IMR-90 (cell line): ENCODE data around the gene PHOSPHO1. TPM values are rescaled to one million over a fixed set of nuclear protein-coding genes. Genes with fewer than 3 reads are reported as not detected.

ENCODE experiments used
- ATAC-seq: fragments of 200-7000 bp; cut with Tn5 transposase; 2 replicates; pipeline ENCODE4 v1.9.1; 2020; ENCODE audit warnings: low read depth, mild to moderate bottlenecking, moderate library complexity
- BruUV-seq: library from RNA; stranded (reverse); fragments of 400-500 nt; replicated peaks from 2 replicates; lab custom pipeline; 2021; lab: Mats Ljungman, UMichigan
- CTCF ChIA-PET: fragments of 300-600 bp; formaldehyde crosslinking; extraction: SDS; loops from one replicate; lab custom pipeline; 2021; ENCODE audit warnings: antibody characterized with exemption; lab: Yijun Ruan, JAX
- POLR2A ChIA-PET: fragments of 300-600 bp; sonication (Branson Sonifier 250); formaldehyde crosslinking; loops from one replicate; lab custom pipeline; 2022; ENCODE audit warnings: antibody characterized with exemption; ENCODE audit not compliant: unreplicated experiment; lab: Charles Lee
- DNase-seq: peaks from one replicate; pipeline ENCODE4 v3.0.0; 2013
- H2AFZ ChIP-seq: replicated peaks from 2 replicates; pipeline ENCODE3; 2013; ENCODE audit warnings: low read length, mild to moderate bottlenecking; ENCODE audit not compliant: poor library complexity
- H2AK5ac ChIP-seq: 2 replicates; pipeline ENCODE4 v1.6.1; 2013; ENCODE audit warnings: low read depth, low read length, inconsistent platforms
- H2AK9ac ChIP-seq: replicated peaks from 2 replicates; pipeline ENCODE3; 2013; ENCODE audit warnings: mild to moderate bottlenecking, low read depth, low read length, moderate library complexity; ENCODE audit not compliant: poor library complexity
- H2BK120ac ChIP-seq: 2 replicates; pipeline ENCODE4 v1.6.1; 2013; ENCODE audit warnings: low read depth, low read length, inconsistent platforms
- H2BK15ac ChIP-seq: 3 replicates; pipeline ENCODE4 v1.6.1; 2013; ENCODE audit warnings: low read depth, low read length, inconsistent platforms
- H2BK20ac ChIP-seq: 2 replicates; pipeline ENCODE4 v1.6.1; 2013; ENCODE audit warnings: low read depth, mild to moderate bottlenecking, inconsistent platforms, low read length, moderate library complexity
- H2BK5ac ChIP-seq: 2 replicates; pipeline ENCODE4 v1.6.1; 2013; ENCODE audit warnings: mild to moderate bottlenecking, low read depth, low read length, inconsistent platforms; ENCODE audit not compliant: poor library complexity, severe bottlenecking
- H3K14ac ChIP-seq: replicated peaks from 2 replicates; pipeline ENCODE4 v1.6.1; 2013; ENCODE audit warnings: low read depth, low read length, inconsistent platforms
- H3K18ac ChIP-seq: 2 replicates; pipeline ENCODE4 v1.6.1; 2013; ENCODE audit warnings: low read depth, low read length, control low read depth
- H3K23ac ChIP-seq: 2 replicates; pipeline ENCODE4 v1.6.1; 2013; ENCODE audit warnings: low read depth, low read length, inconsistent platforms
- H3K27ac ChIP-seq: 2 replicates; pipeline ENCODE4 v1.5.1; 2013; ENCODE audit warnings: mild to moderate bottlenecking, control low read depth, low read length; ENCODE audit not compliant: insufficient read depth
- H3K27me3 ChIP-seq: 2 replicates; pipeline ENCODE4 v1.6.1; 2013; ENCODE audit warnings: low read length; ENCODE audit not compliant: control insufficient read depth, insufficient read depth
- H3K36me3 ChIP-seq: 2 replicates; pipeline ENCODE4 v1.6.1; 2013; ENCODE audit warnings: low read length, mixed read lengths; ENCODE audit not compliant: control insufficient read depth, insufficient read depth
- H3K4ac ChIP-seq: 2 replicates; pipeline ENCODE4 v1.6.1; 2013; ENCODE audit warnings: low read depth, low read length, inconsistent platforms
- H3K4me1 ChIP-seq: 2 replicates; pipeline ENCODE4 v1.6.1; 2013; ENCODE audit warnings: low read length, mixed read lengths; ENCODE audit not compliant: control insufficient read depth, insufficient read depth
- H3K4me2 ChIP-seq: 2 replicates; pipeline ENCODE4 v1.6.1; 2013; ENCODE audit warnings: low read depth, mild to moderate bottlenecking, control low read depth, low read length, moderate library complexity
- H3K4me3 ChIP-seq: 2 replicates; pipeline ENCODE4 v1.5.1; 2013; ENCODE audit warnings: low read depth, mild to moderate bottlenecking, control low read depth, low read length, moderate library complexity; ENCODE audit not compliant: insufficient read depth
- H3K56ac ChIP-seq: 2 replicates; pipeline ENCODE4 v1.6.1; 2013; ENCODE audit warnings: low read length, inconsistent platforms; ENCODE audit not compliant: insufficient read depth; ENCODE audit errors: extremely low read depth
- H3K79me1 ChIP-seq, 2 experiments: 2 replicates each; pipeline ENCODE4 v1.6.1; 2013; ENCODE audit warnings: low read length in 2 of 2, inconsistent platforms in 1 of 2, low read depth in 1 of 2
- H3K9ac ChIP-seq: 2 replicates; pipeline ENCODE4 v1.6.1; 2013; ENCODE audit warnings: low read depth, low read length, control low read depth
- H3K9me1 ChIP-seq: 2 replicates; pipeline ENCODE4 v1.6.1; 2013; ENCODE audit warnings: low read length, inconsistent platforms; ENCODE audit not compliant: insufficient read depth
- H3K9me3 ChIP-seq: 2 replicates; pipeline ENCODE4 v1.6.1; 2013; ENCODE audit warnings: low read length; ENCODE audit not compliant: control insufficient read depth, insufficient read depth
- H4K20me1 ChIP-seq: 2 replicates; pipeline ENCODE4 v1.6.1; 2013; ENCODE audit warnings: low read length, inconsistent platforms; ENCODE audit not compliant: insufficient read depth
- H4K5ac ChIP-seq: 2 replicates; pipeline ENCODE4 v1.6.1; 2013; ENCODE audit warnings: mild to moderate bottlenecking, low read depth, low read length, control low read depth
- H4K8ac ChIP-seq, 2 experiments: 2 replicates each; pipeline ENCODE4 v1.6.1; 2013; ENCODE audit warnings: low read depth in 2 of 2, low read length in 2 of 2, control low read depth in 1 of 2, inconsistent platforms in 1 of 2
- H4K91ac ChIP-seq: 2 replicates; pipeline ENCODE4 v1.6.1; 2013; ENCODE audit warnings: low read depth, low read length, inconsistent platforms; ENCODE audit not compliant: insufficient read depth
- BHLHE40 ChIP-seq: fragments of 150-350 bp; IDR thresholded peaks from 2 replicates; pipeline ENCODE4 v1.6.1; 2016; ENCODE audit warnings: mild to moderate bottlenecking, low read depth, low read length
- CHD1 ChIP-seq: IDR thresholded peaks from 2 replicates; pipeline ENCODE4 v1.6.1; 2012; ENCODE audit warnings: low read depth, low read length, improper control_type of control experiment
- ELK1 ChIP-seq: fragments of 150-350 bp; IDR thresholded peaks from 2 replicates; pipeline ENCODE4 v1.6.1; 2016; ENCODE audit warnings: low read depth, mild to moderate bottlenecking, low read length, moderate library complexity, borderline replicate concordance
- FOS ChIP-seq: fragments of 150-350 bp; IDR thresholded peaks from 2 replicates; pipeline ENCODE4 v1.6.1; 2016; ENCODE audit warnings: low read depth, low read length
- MAFK ChIP-seq: IDR thresholded peaks from 2 replicates; pipeline ENCODE4 v1.6.1; 2012; ENCODE audit warnings: low read depth, low read length, improper control_type of control experiment
- MAZ ChIP-seq: IDR thresholded peaks from 2 replicates; pipeline ENCODE4 v1.6.1; 2012; ENCODE audit warnings: low read depth, mild to moderate bottlenecking, low read length, improper control_type of control experiment, moderate library complexity, borderline replicate concordance
- RAD21 ChIP-seq: IDR thresholded peaks from 2 replicates; pipeline ENCODE4 v1.6.1; 2012; ENCODE audit warnings: low read length, improper control_type of control experiment
- RFX5 ChIP-seq: IDR thresholded peaks from 2 replicates; pipeline ENCODE4 v1.8.0; 2012; ENCODE audit warnings: low read depth, mild to moderate bottlenecking, low read length, moderate library complexity
- USF2 ChIP-seq: fragments of 150-350 bp; IDR thresholded peaks from 2 replicates; pipeline ENCODE4 v1.6.1; 2017; ENCODE audit warnings: mild to moderate bottlenecking, antibody characterized with exemption, low read length, low read depth
- WGBS, 2 experiments: methylation state at CpG; one replicate each; pipeline versions ENCODE4 v1.1.5 to v1.1.7; 2013; ENCODE audit warnings: missing lambda C conversion rate in 2 of 2; ENCODE audit not compliant: insufficient read length in 1 of 2; ENCODE audit errors: extremely low coverage in 2 of 2; 5-methylcytosine and 5-hydroxymethylcytosine counted together
- dilution Hi-C: fragments of 300-500 bp; cut with HindIII; formaldehyde crosslinking; loops from one replicate; pipeline ENCODE4 v1.14.3; 2018; ENCODE audit warnings: low sequenced_read_pairs; ENCODE audit not compliant: unreplicated experiment
- in situ Hi-C: fragments of 300-500 bp; cut with MboI; formaldehyde crosslinking; loops from 3 replicates; pipeline ENCODE4 v1.14.3; 2019; ENCODE audit warnings: low sequenced_read_pairs, inconsistent platforms, mixed read lengths
- intact Hi-C: fragments of 100-400 bp; cut with micrococcal nuclease; formaldehyde crosslinking; loops from 2 replicates; pipeline ENCODE4 v1.10.0; 2022
- polyA plus RNA-seq, 3 experiments: library from polyadenylated mRNA; depleted of rRNA; stranded (reverse); fragments of >200 nt; gene quantifications; 2 replicates each; pipeline ENCODE4 v1.2.3, GENCODE V29; 2012; ENCODE audit warnings: low replicate concordance in 1 of 3
- total RNA-seq: library from RNA; depleted of rRNA; stranded (reverse); fragments of >200 nt; gene quantifications from 2 replicates; pipeline ENCODE4 v1.2.3, GENCODE V29; 2012

PHOSPHO1 gene
- total and polyA plus RNA-seq, 2 of the 4 experiments (the other 2 are of a cell fraction), result under 0.01 to 0.48 TPM

- TF ChIP-seq MAFK (no peak), RFX5 (no peak), CHD1 (no peak), BHLHE40 (no peak), MAZ (no peak), RAD21 (no peak), USF2 (no peak), ELK1 (no peak), FOS (no peak)
- H3K4me2 ChIP-seq, result no peak overlapping the region
- no CpG with 5 or more reads among the region's 5 CpGs for WGBS, 2 experiments
- no peak overlapping the region for H3K18ac ChIP-seq
- H3K9me1 ChIP-seq, result no peaks in the 10 kb centered on the region
- no peaks in the 10 kb centered on the region for H3K79me1 ChIP-seq
- H3K27ac ChIP-seq, result no peak overlapping the region
- DNase-seq, result no peak
- H3K23ac ChIP-seq, result no peak overlapping the region
- BruUV-seq, result no TSS peak
- no peaks in the 10 kb centered on the region for H3K9me3 ChIP-seq
- H3K4me1 ChIP-seq, result no peaks in the 10 kb centered on the region
- no peak overlapping the region for H3K4ac ChIP-seq
- H2BK15ac ChIP-seq, result no peak overlapping the region
- H2AK9ac ChIP-seq, result no peak overlapping the region
- no peak overlapping the region for H4K91ac ChIP-seq
- no peaks in the 10 kb centered on the region for H4K20me1 ChIP-seq
- H4K5ac ChIP-seq, result no peak overlapping the region
- H2AK5ac ChIP-seq, result no peak overlapping the region
- dilution Hi-C loops, result no loop called here
- no peak overlapping the region for H3K4me3 ChIP-seq
- H3K14ac ChIP-seq, result no peak overlapping the region
- H3K27me3 ChIP-seq, result peaks cover 19% of the 10 kb centered on the region
- H2BK120ac ChIP-seq, result no peak overlapping the region
- no peak for ATAC-seq
- H2BK5ac ChIP-seq, result no peak overlapping the region
- no peak overlapping the region for H3K56ac ChIP-seq
- no peaks in the 10 kb centered on the region for H3K36me3 ChIP-seq
- CTCF ChIA-PET, result no interaction called here
- in situ Hi-C loops, result no loop called here
- no peak overlapping the region for H2BK20ac ChIP-seq
- intact Hi-C loops, result no loop called here
- no peak overlapping the region for H4K8ac ChIP-seq
- POLR2A ChIA-PET, result no interaction called here
- no peak overlapping the region for H3K9ac ChIP-seq
- H2AFZ ChIP-seq, result no peak overlapping the region
Observed at GRCh38 chr17:49242813-49243212, 12.2 kb upstream of the PHOSPHO1 start.
